ENCODE results near the gene SPNS3. TPM values are rescaled to one million over a fixed set of nuclear protein-coding genes. Genes with fewer than 3 reads are reported as not detected.

The SPNS3 gene
- total RNA-seq, 2 experiments from 2014 or later: 14.1 to 14.2 TPM

- Mint-ChIP-seq H3K9me3 (no peaks in the 10 kb centered on the region), H3K4me1 (peaks cover 6% of the 10 kb centered on the region), H3K27me3 (no peaks in the 10 kb centered on the region), H3K4me3 (no peak overlapping the region), H3K27ac (no peak overlapping the region), H3K36me3 (ENCODE audit: low read depth) (no peaks in the 10 kb centered on the region)
- DNase-seq: no peak
- POLR2A ChIA-PET: no interaction called here
- CTCF ChIA-PET: no interaction called here
These were observed 20.3 kb downstream of the SPNS3 start for GRCh38 chr17:4453812-4454591.

- ChIA-PET POLR2A (no interaction called here), CTCF (no interaction called here)
- no peaks in the 10 kb centered on the region for H3K4me1 Mint-ChIP-seq
- peaks cover 11% of the 10 kb centered on the region for H3K36me3 Mint-ChIP-seq (ENCODE audit: low read depth)
- H3K9me3 Mint-ChIP-seq: peaks cover 13% of the 10 kb centered on the region
- peaks cover 3% of the 10 kb centered on the region for H3K27me3 Mint-ChIP-seq
- no peak for DNase-seq
- no peak overlapping the region for H3K4me3 Mint-ChIP-seq
- H3K27ac Mint-ChIP-seq: no peak overlapping the region
These were observed 26.9 kb downstream of the SPNS3 start for GRCh38 chr17:4460661-4461060.

GRCh38 chr17:4463818-4464476 lies 30.2 kb downstream of the SPNS3 start:
- DNase-seq: no peak
- Mint-ChIP-seq H3K27me3 (peaks cover 3% of the 10 kb centered on the region), H3K9me3 (peaks cover 13% of the 10 kb centered on the region), H3K4me1 (no peaks in the 10 kb centered on the region), H3K27ac (no peak overlapping the region), H3K4me3 (no peak overlapping the region), H3K36me3 (ENCODE audit: low read depth) (peaks cover 11% of the 10 kb centered on the region)
- POLR2A ChIA-PET: no interaction called here
- CTCF ChIA-PET: no interaction called here

DNA sequence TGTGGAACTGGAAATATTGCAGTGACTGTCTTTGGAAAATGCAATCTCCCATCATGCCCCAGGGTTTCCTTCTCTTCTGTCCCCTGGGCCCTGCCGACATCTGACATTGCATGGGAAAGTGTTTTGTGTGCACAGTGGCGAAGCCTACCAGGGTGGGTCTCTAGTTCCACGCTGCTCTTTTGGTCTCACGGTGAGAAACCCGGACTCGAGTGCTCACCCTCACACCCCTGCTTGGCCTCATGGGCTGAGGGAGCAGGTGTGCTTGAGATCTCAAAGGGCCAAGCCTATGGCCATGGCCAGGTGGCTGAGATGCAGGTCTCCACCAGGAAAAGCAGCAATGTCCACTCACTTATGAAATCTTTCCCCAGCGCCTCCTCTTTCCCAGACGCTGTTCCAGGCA lies 32.0 kb downstream of the SPNS3 start:
- no peaks in the 10 kb centered on the region for H3K27me3 Mint-ChIP-seq
- no peaks in the 10 kb centered on the region for H3K4me1 Mint-ChIP-seq
- ChIA-PET CTCF (no interaction called here), POLR2A (no interaction called here)
- DNase-seq: no peak
- H3K36me3 Mint-ChIP-seq (ENCODE audit: low read depth): peaks cover 4% of the 10 kb centered on the region
- H3K27ac Mint-ChIP-seq: no peak overlapping the region
- peaks cover 5% of the 10 kb centered on the region for H3K9me3 Mint-ChIP-seq
- no peak overlapping the region for H3K4me3 Mint-ChIP-seq

DNA sequence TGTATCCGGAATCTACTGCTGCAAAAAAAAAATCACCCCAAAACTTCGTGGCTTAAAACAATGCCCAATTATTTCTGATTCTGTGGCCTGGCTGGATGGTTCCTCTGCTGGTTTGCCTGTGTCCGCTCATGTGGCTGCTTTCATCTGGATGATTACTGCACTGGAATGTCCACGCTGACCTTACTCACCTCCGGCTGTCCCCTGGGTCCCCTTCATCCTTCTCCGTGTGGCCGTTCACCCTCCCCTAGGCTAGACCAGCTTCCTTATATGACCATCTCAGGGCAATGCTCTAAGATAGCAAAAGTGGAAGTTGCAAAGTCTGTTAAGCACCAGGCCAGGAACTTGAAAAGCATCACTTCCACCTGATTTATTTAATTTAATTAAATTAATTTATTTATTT lies 33.5 kb downstream of the SPNS3 start:
- Mint-ChIP-seq H3K27me3 (peaks cover 2% of the 10 kb centered on the region), H3K27ac (no peak overlapping the region), H3K4me3 (no peak overlapping the region), H3K9me3 (no peaks in the 10 kb centered on the region), H3K4me1 (no peaks in the 10 kb centered on the region), H3K36me3 (ENCODE audit: low read depth) (no peaks in the 10 kb centered on the region)
- CTCF ChIA-PET: no interaction called here
- POLR2A ChIA-PET: no interaction called here
- no peak for DNase-seq

DNA sequence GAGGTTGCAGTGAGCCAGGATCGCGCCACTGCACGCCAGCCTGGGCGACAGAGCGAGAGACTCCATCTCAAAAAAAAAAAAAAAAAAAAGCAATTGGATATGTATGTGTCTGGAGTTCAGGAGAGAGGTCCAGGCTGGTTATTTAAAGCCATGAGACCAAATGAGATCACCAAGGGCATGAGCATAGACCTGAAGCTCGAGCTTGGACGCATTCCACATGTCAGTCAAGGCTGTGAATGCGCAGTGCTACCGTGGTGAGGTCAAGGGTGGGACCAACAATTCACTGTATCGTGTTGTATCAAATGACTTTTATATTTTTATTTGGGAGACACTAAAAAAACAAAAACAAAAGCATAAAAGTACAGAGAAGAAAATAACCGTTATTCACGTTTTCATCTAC lies 35.8 kb downstream of the SPNS3 start:
- ChIA-PET POLR2A (no interaction called here), CTCF (no interaction called here)
- no peak for DNase-seq
- peaks cover 2% of the 10 kb centered on the region for H3K27me3 Mint-ChIP-seq
- H3K9me3 Mint-ChIP-seq: no peaks in the 10 kb centered on the region
- no peaks in the 10 kb centered on the region for H3K36me3 Mint-ChIP-seq (ENCODE audit: low read depth)
- H3K4me1 Mint-ChIP-seq: no peaks in the 10 kb centered on the region
- H3K27ac Mint-ChIP-seq: no peak overlapping the region
- no peak overlapping the region for H3K4me3 Mint-ChIP-seq

DNA sequence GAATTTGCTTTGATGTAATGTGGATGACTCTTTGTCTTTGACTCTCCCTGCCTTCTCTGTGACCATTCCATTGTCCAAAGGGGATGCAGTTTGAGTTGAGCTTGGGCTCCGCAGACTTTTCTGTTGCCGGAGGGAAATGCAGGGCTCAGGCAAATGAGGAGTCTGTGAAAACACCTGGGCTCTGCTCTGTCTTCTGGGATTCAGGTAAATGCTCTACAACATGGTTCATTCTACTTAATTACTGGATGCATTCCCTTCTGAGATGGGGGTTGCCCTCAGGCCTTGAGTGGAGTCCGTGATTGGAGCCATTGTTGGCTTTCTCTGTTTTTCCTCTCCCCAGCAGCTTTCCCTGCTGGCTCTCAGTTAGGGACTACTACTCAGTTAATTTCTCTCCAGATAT lies 38.5 kb downstream of the SPNS3 start:
- POLR2A ChIA-PET: no interaction called here
- Mint-ChIP-seq H3K36me3 (ENCODE audit: low read depth) (no peaks in the 10 kb centered on the region), H3K4me1 (no peaks in the 10 kb centered on the region), H3K27ac (no peak overlapping the region), H3K9me3 (no peaks in the 10 kb centered on the region), H3K27me3 (peaks cover 5% of the 10 kb centered on the region), H3K4me3 (no peak overlapping the region)
- CTCF ChIA-PET: interaction anchor here (0.7 to 1.6 kb wide), 2 partner anchors 94 to 223 kb away, joined by 3 read pairs; no protein-coding TSS in a partner anchor
- no peak for DNase-seq

GRCh38 chr17:4474093-4474492 lies 40.4 kb downstream of the SPNS3 start:
- no peak for DNase-seq
- H3K27me3 Mint-ChIP-seq: peaks cover 5% of the 10 kb centered on the region
- ChIA-PET POLR2A (no interaction called here), CTCF (no interaction called here)
- no peak overlapping the region for H3K4me3 Mint-ChIP-seq
- H3K27ac Mint-ChIP-seq: no peak overlapping the region
- no peaks in the 10 kb centered on the region for H3K4me1 Mint-ChIP-seq
- no peaks in the 10 kb centered on the region for H3K9me3 Mint-ChIP-seq
- no peaks in the 10 kb centered on the region for H3K36me3 Mint-ChIP-seq (ENCODE audit: low read depth)

DNA sequence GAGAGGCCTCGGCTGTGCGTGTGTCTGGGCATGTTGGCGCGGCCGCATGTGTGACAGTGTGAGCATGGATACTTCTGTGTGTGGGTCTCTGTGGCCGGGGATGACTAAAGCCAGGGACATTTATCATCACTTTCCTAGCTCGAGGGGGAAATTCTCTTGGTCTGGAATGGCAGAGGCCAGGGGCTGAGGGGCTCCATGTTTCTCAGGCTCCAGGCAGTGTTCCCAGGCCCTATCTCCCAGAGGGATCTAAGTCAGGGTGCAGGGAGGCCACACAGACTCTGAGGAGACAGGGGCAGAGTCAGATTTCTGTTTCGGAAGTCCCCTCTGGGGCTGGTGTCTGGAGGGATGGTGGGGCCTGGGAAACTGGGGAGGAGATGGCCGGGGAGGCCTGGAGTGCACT lies 41.3 kb downstream of the SPNS3 start:
- CTCF ChIA-PET: no interaction called here
- H3K27ac Mint-ChIP-seq: no peak overlapping the region
- H3K36me3 Mint-ChIP-seq (ENCODE audit: low read depth): no peaks in the 10 kb centered on the region
- H3K4me1 Mint-ChIP-seq: peaks cover 4% of the 10 kb centered on the region
- no peak for DNase-seq
- no peaks in the 10 kb centered on the region for H3K9me3 Mint-ChIP-seq
- POLR2A ChIA-PET: no interaction called here
- H3K27me3 Mint-ChIP-seq: peaks cover 5% of the 10 kb centered on the region
- no peak overlapping the region for H3K4me3 Mint-ChIP-seq

DNA sequence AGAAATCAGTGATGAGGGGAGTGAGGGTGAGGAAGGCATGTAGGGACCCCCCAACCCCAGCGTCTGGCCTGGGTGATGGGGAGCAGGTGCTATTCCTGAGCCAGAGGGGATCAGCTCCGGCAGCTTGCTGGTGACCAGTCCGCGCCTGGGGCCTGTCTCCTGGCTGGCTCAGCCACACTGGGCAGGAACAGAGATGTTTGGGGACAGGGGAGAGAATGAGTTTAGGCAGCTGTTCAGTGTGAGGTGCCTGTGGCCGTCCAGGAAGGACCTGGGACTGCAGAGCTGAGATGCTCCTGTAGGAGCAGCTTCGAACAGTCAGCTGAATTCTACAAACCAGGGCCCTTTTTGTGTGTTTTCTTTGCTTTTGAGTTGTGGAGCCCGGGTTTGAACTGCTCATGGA lies 41.7 kb downstream of the SPNS3 start:
- POLR2A ChIA-PET: no interaction called here
- no peak overlapping the region for H3K27ac Mint-ChIP-seq
- H3K27me3 Mint-ChIP-seq: peaks cover 5% of the 10 kb centered on the region

GRCh38 chr17:4476017-4476416 lies 42.3 kb downstream of the SPNS3 start:
- Mint-ChIP-seq H3K4me3 (no peak overlapping the region), H3K27me3 (peaks cover 5% of the 10 kb centered on the region), H3K36me3 (ENCODE audit: low read depth) (no peaks in the 10 kb centered on the region), H3K4me1 (peaks cover 9% of the 10 kb centered on the region), H3K9me3 (no peaks in the 10 kb centered on the region), H3K27ac (no peak overlapping the region)
- CTCF ChIA-PET: no interaction called here
- POLR2A ChIA-PET: no interaction called here
- DNase-seq: no peak

More for the DNA sequence above, 41.7 kb downstream of the SPNS3 start:
- CTCF ChIA-PET: no interaction called here
- no peak for DNase-seq
- Mint-ChIP-seq H3K9me3 (no peaks in the 10 kb centered on the region), H3K4me3 (no peak overlapping the region), H3K36me3 (ENCODE audit: low read depth) (no peaks in the 10 kb centered on the region), H3K4me1 (peaks cover 5% of the 10 kb centered on the region)

- H3K4me1 Mint-ChIP-seq: peaks cover 15% of the 10 kb centered on the region
- POLR2A ChIA-PET: interaction anchor here (0.5 kb wide), 1 partner anchor 221 kb away, joined by 3 read pairs; no protein-coding TSS in a partner anchor
- DNase-seq: no peak
- H3K9me3 Mint-ChIP-seq: no peaks in the 10 kb centered on the region
- H3K27ac Mint-ChIP-seq: no peak overlapping the region
- H3K36me3 Mint-ChIP-seq (ENCODE audit: low read depth): no peaks in the 10 kb centered on the region
- H3K27me3 Mint-ChIP-seq: peaks cover 5% of the 10 kb centered on the region
- CTCF ChIA-PET: no interaction called here
- no peak overlapping the region for H3K4me3 Mint-ChIP-seq
These were observed 42.9 kb downstream of the SPNS3 start for GRCh38 chr17:4476511-4477070.

DNA sequence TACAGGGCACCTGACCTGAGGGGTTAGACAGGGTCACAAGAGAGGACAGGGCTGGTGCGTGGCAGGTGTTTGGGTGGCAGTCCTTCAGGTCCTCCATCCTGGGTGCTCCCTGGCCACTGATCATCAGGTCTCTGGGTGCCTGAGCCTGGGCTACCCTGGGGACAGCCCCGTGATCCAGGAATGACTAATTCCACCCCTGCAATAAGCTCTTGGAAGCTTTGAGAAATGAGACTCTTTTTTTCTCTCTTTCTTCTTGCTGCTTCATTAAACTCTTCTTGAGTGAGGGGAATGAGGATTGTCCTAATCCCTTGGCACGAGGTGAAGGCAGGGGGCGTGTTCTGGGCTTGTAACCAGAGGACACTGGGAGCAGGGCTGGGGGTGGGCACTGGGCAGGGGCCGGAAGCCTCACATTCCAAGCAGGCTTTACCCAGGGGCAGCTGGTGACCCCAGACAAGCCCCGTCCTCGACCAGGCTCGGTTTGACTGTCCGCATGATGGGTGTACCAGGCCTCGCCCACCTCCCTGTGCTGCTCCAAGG lies 43.6 kb downstream of the SPNS3 start:
- ChIA-PET CTCF (interaction anchor here (0.6 kb wide), 1 partner anchor 56 kb away, joined by 3 read pairs; no protein-coding TSS in a partner anchor), POLR2A (no interaction called here)
- Mint-ChIP-seq H3K9me3 (no peaks in the 10 kb centered on the region), H3K4me1 (peaks cover 22% of the 10 kb centered on the region), H3K36me3 (ENCODE audit: low read depth) (no peaks in the 10 kb centered on the region), H3K4me3 (no peak overlapping the region), H3K27ac (no peak overlapping the region), H3K27me3 (peaks cover 3% of the 10 kb centered on the region)
- DNase-seq: no peak
